HG03442 (cell line): ENCODE data around the gene KRTAP10-11.
"Not testable (repeated sequence)": the region's sequence is repeated elsewhere in the genome, so short reads cannot be mapped to it uniquely, and the experiment has no call there.

Experiments used
- ATAC-seq: cut with Tn5 transposase; IDR thresholded peaks from one replicate; pipeline ENCODE4 v1.9.1; 2021; ENCODE audit warnings: mild to moderate bottlenecking, moderate library complexity; ENCODE audit not compliant: unreplicated experiment

The KRTAP10-11 gene

GRCh38 chr21:44646366-44647221, at the start of gene KRTAP10-11:
TSS of gene KRTAP10-11 (plus strand) at chr21:44646414. CDS start at chr21:44646459, 45 bp downstream.
- ATAC-seq: not testable (repeated sequence)

DNA sequence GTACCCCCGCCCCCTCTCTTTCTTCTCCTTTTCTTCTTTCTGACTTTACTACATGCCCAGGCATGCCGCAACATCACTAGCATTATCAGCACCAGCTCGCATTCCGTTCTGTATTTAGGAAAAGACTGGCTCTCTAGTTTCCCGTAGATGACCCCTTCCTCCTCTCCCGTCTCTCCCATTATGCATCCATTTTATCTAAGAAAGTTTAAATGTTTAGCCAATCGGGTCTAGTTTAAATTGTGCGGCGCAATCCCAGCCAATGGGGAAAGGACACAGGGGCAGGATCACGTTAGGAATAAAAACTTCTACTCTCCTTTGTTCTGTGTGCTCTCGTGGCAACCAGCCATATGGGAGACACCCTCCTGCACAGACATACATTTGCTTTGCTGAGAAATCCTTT, 48.2 kb upstream of the KRTAP10-11 start:
- ATAC-seq: no peak

- no peak for ATAC-seq
Observed at GRCh38 chr21:44599264-44600029, 46.8 kb upstream of the KRTAP10-11 start.

DNA sequence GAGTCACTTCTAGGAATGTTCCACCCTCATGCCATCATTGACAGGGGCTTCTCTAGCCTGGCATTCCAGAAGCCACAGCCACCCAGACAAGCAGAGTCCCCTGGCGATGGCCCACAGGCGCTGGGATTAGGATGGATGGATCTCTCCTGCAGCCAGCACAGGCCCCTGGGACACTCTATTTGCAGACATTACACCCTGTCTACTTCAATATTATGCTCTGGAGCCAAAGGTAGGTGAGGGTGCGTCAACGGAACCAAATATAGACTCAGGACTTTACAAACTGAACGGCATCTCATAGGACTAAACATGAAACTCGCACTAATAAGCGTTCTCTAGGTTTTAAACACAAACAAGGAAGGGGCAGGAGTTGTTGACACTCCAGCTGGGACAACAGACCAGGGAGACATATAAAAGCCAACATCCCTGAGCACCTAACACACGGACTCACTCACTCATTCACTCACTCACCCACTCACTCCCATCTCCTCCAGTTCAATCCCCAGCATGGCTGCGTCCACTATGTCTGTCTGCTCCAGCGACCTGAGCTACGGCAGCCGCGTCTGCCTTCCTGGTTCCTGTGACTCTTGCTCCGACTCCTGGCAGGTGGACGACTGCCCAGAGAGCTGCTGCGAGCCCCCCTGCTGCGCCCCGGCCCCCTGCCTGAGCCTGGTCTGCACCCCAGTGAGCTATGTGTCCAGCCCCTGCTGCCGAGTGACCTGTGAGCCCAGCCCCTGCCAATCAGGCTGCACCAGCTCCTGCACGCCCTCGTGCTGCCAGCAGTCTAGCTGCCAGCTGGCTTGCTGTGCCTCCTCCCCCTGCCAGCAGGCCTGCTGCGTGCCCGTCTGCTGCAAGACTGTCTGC, 45.9 kb upstream of the KRTAP10-11 start, which contains the start of gene KRTAP10-7:
KRTAP10-7 (plus strand) TSS at position 480 of the 861 bp plus-strand sequence; CDS start at position 505, 25 bp downstream.
- ATAC-seq: not testable (repeated sequence)

DNA sequence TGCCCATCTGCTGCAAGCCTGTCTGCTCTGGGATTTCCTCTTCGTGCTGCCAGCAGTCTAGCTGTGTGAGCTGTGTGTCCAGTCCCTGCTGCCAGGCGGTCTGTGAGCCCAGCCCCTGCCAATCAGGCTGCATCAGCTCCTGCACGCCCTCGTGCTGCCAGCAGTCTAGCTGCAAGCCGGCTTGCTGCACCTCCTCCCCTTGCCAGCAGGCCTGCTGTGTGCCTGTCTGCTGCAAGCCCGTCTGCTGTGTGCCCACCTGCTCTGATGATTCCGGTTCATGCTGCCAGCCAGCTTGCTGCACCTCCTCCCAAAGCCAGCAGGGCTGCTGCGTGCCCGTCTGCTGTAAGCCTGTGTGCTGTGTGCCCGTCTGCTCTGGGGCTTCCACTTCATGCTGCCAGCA, 45.1 kb upstream of the KRTAP10-11 start:
- ATAC-seq: not testable (repeated sequence)

DNA sequence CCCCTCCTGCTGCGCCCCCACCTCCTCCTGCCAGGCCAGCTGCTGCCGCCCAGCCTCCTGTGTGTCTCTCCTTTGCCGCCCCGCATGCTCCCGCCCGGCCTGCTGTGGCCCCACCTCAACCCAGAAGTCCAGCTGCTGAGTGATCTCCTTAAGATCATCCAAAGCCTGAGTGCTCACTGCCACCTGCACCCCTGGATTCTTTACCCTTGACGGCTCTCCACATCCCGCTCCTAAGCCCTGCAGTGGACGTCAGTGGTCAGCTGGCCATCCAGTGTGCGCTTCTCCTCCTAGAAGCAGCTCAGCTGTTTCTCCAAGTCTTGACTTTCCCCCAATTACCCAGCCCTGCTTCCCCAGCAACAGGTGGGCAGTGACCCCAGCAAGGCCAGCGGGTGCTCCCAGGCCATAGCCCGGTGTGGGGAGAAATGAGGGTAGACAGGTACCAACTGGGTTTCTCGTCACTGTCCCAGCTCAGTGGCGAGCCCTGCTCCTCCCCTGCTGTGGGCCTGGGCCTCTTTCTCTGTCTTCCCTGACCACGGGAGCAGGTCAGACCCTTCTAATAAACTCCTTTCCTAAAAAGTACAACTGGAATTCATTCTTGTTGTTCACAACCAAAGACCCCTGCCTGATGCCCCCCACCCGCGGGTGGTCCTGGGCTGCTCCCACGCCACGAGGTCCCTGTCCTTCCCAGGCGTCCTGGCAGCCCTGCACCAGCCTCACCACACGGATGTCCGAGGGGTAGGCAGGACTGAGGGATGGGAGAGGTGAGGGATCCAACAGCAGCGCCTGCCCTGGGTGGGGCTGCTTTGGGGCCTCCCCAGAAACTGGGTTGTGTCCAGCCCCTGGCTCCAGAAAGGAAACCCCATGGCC, 44.4 kb upstream of the KRTAP10-11 start:
- no peak for ATAC-seq

DNA sequence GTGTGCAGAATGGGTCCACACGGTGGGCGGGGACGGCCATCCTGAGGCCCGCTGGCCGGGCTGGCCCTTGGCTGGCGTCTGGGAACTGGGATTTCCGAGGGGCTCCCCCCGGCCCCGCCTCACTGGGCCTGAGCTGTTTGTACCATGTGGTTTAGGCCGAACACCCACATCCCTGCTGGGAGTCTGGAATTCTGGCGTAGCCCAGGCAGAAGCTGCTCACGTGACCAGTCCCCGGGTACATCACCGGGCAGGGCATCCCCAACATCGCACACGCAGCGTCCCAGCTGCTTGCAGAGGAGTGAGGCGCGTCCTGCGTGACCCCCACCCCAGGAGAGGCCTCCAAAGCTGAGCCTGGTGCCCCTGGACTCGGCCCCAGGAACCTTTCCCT, 43.8 kb upstream of the KRTAP10-11 start:
- ATAC-seq: no peak

DNA sequence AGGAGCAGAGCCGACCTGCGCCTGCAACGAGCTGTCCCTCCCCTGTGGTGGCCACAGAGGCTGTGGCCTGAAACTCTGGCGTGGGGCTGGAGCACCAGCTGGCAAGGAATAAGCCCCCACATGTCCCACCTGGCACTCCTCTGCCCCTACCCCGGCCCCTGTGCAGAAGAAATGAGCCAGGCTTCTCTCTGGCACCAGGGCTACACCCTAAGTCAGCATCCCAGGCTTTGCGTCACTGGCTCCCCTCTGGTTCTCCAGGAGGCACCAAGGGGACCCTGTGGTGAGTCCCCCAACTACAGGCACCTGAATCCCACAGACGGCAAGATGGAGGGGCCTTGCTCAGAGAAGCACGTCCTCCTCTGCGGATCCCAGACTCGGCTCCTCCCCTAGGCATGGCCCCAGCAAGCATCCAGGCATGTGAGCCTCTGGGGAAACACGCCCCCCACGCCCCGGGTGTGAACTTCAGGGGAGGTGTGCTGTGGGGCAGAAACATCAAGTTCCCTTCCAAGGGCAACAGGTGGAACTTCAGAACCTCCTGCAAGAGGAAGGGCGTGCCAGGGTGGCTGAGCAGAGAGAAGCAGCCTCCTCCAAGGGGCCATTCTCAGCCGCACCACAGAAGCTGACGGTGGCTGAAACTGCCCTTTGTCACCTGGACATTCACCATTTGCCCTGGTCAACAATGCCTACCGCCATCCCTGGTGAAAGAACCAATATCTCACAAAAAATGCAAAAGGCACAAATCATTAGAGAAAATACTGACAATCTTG, 42.9 kb upstream of the KRTAP10-11 start:
- ATAC-seq: no peak

DNA sequence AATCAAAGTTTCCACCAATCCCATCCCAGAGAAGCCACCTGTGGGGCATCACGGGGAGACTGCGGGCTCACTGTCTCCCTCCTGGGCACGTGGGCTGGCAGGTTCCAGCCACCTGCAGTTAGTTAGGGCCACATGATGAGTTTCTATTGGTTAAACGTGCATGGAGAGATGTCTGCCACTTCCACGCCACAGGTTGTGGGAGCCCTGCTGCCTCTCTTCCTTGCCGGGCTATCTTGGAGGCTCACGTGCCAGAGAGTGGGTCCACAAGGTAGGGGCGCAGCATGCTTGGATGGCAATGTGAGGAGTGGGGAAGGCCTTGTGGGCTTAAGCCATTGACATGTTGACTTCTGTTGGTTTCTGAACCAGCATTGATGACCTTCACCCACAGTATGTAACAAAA, 42.3 kb upstream of the KRTAP10-11 start:
- no peak for ATAC-seq

- no peak for ATAC-seq
Observed at GRCh38 chr21:44606495-44606894, 39.7 kb upstream of the KRTAP10-11 start.

GRCh38 chr21:44609193-44609592, 37.0 kb upstream of the KRTAP10-11 start:
- no peak for ATAC-seq

DNA sequence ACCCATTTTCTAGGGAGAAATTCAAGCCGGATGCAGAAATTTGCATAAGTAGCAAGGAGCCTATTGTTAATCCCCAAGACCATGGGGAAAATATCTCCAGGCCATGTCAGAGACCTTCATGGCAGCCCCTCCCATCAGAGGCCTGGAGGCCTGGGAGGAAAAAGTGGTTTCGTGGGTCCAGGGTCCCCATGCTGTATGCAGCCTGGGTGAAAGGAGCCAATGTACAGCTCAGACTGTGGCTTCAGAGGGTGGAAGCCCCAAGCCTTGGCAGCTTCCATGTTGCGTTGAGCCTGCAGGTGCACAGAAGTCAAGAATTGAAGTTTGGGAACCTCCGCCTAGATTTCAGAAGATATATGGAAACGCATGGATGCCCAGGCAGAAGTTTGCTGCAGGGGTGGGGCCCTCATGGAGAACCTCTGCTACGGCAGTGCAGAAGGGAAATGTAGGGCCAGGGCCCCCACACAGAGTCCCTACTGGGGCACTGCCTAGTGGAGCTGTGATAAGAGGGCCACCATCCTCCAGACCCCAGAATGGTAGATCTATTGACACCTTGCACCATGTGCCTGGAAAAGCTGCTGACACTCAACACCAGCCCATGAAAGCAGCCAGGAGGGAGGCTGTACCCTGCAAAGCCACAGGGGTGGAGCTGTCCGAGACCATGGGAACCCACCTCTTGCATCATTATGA, 35.9 kb upstream of the KRTAP10-11 start:
- ATAC-seq: not testable (repeated sequence)

DNA sequence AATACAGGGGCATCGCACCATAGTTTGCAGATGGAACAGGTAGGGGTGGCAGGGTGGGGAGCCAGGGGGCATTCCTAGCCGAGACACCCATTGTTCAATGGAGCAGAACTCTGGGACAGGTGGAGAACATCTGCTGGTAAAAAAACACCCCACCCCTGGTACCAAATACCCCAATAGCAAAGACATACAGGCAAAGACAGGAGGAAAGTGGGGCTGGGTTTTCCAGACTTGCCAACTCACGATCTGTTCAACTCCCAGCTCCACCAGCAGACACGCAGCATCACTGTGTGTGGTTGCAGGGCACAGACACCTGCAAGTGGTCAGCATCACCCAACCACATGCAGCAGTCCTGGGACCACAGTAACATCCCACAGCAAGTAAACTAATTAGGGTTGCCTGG, 34.7 kb upstream of the KRTAP10-11 start:
- no peak for ATAC-seq

DNA sequence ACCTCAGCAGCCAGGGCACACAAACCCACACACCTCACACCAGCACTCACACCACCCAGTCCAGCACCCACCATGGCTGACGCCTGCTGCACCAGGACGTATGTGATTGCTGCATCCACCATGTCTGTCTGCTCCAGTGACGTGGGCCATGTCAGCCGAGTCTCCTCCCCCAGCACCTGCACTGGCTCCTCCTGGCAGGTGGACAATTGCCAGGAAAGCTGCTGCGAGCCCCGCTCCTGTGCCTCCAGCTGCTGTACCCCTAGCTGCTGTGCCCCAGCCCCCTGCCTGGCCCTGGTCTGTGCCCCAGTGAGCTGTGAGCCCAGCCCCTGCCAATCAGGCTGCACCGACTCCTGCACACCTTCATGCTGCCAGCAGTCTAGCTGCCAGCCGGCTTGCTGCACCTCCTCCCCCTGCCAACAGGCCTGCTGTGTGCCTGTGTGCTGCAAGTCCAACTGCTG, 34.2 kb upstream of the KRTAP10-11 start, which contains the start of gene KRTAP10-8:
KRTAP10-8 (plus strand) TSS at position 51 of the 458 bp plus-strand sequence; CDS start at position 73, 22 bp downstream.
- ATAC-seq: no peak

DNA sequence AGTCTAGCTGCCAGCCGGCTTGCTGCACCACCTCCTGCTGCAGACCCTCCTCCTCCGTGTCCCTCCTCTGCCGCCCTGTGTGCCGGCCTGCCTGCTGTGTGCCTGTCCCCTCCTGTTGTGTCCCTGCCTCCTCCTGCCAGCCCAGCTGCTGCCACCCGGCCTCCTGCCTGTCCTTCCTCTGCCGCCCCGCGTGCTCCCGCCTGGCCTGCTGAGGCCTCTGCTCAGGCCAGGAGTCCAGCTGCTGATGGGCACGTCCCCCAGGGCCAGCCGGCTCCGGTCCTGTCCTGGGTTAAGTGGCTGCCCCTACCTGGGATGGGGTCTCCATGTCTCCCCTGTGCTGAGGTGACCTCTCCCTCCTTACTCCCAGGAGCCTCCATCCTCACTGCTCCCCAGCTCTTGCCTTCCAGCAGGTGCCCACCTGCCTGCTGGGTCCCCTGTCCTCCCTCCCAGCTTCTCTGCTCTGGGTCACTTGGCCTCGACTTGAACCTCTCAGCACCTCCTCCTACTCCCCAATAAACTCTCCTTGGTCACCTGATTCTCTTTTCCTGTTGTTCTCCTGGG, 33.5 kb upstream of the KRTAP10-11 start:
- ATAC-seq: no peak

- no peak for ATAC-seq
Observed at GRCh38 chr21:44613386-44614155, 32.6 kb upstream of the KRTAP10-11 start.

- no peak for ATAC-seq
Observed at GRCh38 chr21:44614161-44614631, 32.0 kb upstream of the KRTAP10-11 start.
